Fibroblast of pulmonary artery (primary cell): Measurements from ENCODE around the gene DCDC2.
"Not testable (repeated sequence)": the region's sequence is repeated elsewhere in the genome, so short reads cannot be mapped to it uniquely, and the experiment has no call there.

Experiments used
- DNase-seq: peaks from one replicate; pipeline ENCODE4 v3.0.0-alpha.2; 2010; ENCODE audit warnings: low read depth
- H3K4me3 ChIP-seq: replicated peaks from 2 replicates; pipeline ENCODE4 v1.5.1; 2011; ENCODE audit warnings: low read depth, mild to moderate bottlenecking, control low read depth, low read length, moderate library complexity
- TF ChIP-seq, protein P1 (sequence below): IDR thresholded peaks from 2 replicates; pipeline ENCODE4 v1.5.1; 2011; ENCODE audit warnings: mild to moderate bottlenecking, control low read depth, low read length, inconsistent platforms; ENCODE audit errors: missing control alignments

DCDC2 gene

DNA sequence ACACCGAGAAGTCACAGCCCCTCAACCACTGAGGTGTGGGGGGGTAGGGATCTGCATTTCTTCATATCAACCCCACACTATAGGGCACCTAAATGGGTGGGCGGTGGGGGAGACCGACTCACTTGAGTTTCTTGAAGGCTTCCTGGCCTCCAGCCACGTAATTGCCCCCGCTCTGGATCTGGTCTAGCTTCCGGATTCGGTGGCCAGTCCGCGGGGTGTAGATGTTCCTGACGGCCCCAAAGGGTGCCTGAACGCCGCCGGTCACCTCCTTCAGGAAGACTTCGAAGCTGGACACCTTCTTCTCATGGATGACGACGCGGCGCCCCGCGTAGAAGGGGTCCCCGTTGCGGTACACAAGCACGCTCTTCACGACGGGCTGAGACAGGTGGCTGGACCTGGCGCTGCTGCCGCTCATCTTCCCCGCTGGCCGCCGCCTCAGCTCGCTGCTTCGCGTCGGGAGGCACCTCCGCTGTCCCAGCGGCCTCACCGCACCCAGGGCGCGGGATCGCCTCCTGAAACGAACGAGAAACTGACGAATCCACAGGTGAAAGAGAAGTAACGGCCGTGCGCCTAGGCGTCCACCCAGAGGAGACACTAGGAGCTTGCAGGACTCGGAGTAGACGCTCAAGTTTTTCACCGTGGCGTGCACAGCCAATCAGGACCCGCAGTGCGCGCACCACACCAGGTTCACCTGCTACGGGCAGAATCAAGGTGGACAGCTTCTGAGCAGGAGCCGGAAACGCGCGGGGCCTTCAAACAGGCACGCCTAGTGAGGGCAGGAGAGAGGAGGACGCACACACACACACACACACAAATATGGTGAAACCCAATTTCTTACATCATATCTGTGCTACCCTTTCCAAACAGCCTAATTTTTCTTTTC, at the start of gene DCDC2:
Gene DCDC2 (minus strand): TSS at position 724 of the 883 bp plus-strand sequence. CDS start 309 bp downstream, at position 415.
- DNase-seq, result peak; percentile 18
- TF ChIP-seq, protein P1, sequence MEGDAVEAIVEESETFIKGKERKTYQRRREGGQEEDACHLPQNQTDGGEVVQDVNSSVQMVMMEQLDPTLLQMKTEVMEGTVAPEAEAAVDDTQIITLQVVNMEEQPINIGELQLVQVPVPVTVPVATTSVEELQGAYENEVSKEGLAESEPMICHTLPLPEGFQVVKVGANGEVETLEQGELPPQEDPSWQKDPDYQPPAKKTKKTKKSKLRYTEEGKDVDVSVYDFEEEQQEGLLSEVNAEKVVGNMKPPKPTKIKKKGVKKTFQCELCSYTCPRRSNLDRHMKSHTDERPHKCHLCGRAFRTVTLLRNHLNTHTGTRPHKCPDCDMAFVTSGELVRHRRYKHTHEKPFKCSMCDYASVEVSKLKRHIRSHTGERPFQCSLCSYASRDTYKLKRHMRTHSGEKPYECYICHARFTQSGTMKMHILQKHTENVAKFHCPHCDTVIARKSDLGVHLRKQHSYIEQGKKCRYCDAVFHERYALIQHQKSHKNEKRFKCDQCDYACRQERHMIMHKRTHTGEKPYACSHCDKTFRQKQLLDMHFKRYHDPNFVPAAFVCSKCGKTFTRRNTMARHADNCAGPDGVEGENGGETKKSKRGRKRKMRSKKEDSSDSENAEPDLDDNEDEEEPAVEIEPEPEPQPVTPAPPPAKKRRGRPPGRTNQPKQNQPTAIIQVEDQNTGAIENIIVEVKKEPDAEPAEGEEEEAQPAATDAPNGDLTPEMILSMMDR, result no peak
- H3K4me3 ChIP-seq, result peak within 1 kb of the TSS; percentile 43

DNA sequence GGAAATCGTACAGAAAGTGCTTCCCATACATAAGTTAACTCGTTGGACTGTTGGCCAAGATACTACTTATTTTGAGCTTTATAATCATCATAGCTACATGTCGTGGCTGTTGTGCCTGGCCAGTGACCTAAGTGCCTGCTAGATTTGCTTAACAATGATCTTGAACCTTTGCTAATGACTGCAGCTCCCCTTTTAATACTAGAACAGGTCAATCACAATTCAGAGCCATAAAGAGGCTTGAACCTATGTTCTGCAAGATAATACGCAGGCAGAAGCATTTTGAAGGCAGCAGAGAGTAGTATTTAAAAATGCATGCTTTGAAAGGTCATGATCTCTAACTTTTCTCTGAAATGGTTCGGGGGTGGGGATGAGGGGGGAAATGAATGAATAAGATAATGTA, 47.4 kb upstream of the DCDC2 start:
- DNase-seq, result no peak
- H3K4me3 ChIP-seq, result no peak overlapping the region
- TF ChIP-seq, protein P1, result no peak

DNA sequence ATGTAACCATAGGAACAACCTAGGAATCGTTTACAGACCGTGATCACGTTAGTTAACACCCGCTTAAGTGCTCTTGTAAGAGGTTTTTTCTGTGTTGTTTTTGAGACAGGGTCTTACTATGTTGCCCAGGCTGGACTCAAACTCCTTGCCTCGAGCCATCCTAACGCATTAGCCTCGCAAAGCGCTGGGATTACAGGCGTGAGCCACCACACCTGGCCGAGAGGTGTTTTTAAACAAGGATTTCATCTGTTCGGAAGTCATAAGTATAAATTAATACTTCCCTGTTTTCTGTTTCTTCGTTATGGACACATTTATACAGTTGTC, 45.6 kb upstream of the DCDC2 start:
- peak overlapping the region; percentile 92 for H3K4me3 ChIP-seq
- TF ChIP-seq, protein P1, result no peak
- no peak for DNase-seq

DNA sequence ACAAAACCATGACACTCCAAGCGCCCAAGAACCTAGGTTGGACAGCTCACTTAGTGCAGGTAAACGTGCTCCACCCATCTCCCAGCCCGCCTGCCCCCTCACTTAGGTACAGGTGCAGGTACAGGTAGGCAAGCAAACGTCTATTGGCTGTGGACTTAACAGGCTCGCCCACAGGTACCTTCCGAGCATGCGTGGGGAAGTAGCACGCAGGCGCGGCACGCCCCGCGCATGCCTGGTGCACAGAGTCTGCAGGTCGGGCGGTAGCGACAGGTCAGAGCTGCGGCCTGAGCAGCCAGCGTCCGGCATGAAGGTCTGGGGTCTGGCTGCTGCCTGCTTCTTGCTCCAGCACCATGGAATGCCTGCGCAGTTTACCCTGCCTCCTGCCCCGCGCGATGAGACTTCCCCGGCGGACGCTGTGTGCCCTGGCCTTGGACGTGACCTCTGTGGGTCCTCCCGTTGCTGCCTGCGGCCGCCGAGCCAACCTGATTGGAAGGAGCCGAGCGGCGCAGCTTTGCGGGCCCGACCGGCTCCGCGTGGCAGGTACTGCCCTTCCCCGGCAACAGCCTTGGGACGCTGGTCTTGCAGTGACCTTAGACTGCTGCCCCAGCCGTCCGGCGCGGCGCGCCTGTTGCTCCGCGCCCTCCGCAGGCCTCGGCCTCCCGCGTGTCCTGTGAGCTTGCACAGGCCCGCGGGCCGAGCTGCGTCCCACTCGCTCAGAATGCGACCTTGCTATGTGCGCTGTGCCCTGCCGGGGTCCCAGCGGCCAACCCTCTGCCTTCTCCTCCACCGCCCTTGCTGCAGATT, 45.0 kb upstream of the DCDC2 start, which contains the start of gene MRS2:
Gene MRS2 (plus strand): TSS at position 240 of the 804 bp plus-strand sequence. CDS start 111 bp downstream, at position 351.
- TF ChIP-seq, protein P1, result no peak
- peak; percentile 78 for DNase-seq

DNA sequence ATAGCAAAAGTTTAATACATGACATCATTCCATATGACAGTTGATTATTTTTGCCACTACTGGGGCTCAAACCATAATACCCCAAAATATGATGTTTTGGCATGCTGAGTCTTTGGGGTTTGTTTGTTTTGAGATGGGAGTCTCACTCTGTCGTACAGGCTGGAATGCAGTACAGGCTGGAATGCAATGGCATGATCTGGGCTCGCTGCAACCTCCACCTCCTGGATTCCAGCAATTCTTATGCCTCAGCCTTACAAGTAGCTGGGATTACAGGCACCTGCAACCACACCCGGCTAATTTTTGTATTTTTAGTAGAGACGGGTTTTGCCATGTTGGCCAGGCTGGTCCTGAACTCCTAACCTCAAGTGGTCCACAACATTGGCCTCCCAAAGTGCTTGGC, 43.6 kb upstream of the DCDC2 start:
- no peak overlapping the region for H3K4me3 ChIP-seq
- TF ChIP-seq, protein P1, result no peak
- no peak for DNase-seq

More for the DNA sequence above, 45.0 kb upstream of the DCDC2 start, which contains the start of gene MRS2:
- peak within 1 kb of the TSS; percentile 92 for H3K4me3 ChIP-seq

DNA sequence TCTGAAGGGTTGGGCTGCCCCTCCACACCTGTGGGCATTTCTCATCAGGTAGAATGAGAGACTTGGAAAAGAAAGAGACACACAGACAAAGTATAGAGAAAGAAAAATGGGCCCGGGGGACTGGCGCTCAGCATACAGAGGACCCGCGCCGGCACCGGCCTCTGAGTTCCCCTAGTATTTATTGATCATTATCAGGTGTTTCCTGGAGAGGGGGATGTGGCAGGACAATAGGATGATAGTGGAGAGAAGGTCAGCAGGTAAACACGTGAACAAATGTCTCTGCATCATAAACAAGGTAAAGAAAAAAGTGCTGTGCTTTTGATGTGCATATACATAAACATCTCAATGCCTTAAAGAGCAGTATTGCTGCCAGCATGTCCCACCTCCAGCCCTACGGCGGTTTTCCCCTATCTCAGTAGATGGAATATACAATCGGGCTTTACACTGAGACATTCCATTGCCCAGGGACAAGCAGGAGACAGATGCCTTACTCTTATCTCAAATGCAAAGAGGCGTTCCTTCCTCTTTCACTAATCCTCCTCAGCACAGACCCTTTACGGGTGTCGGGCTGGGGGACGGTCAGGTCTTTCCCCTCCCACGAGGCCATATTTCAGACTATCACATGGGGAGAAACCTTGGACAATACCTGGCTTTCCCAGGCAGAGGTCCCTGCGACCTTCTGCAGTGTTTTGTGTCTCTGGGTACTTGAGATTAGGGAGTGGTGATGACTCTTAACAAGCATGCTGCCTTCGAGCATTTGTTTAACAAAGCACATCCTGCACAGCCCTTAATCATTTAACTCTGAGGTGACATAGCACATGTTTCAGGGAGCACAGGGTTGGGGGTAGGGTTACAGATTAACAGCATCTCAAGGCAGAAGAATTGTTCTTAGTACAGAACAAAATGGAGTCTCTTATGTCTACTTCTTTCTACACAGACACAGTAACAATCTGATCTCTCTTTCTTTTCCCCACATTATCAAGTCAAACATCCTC, 42.5 kb upstream of the DCDC2 start:
- DNase-seq, H3K4me3 ChIP-seq: not testable (repeated sequence)
